GM23338 (cell line): ENCODE measurements around the gene ZNF536. TPM values are rescaled to one million over a fixed set of nuclear protein-coding genes. Genes with fewer than 3 reads are reported as not detected.

Source experiments
- ATAC-seq: fragments of 200-7000 bp; cut with Tn5 transposase; 3 replicates; pipeline ENCODE4 v1.9.1; 2020
- DNase-seq: peaks from one replicate; pipeline ENCODE4 v3.0.0-alpha.2; 2015; ENCODE audit warnings: low spot score
- H2AFZ ChIP-seq: fragments of 200-600 bp; sonication (generic); 2 replicates; pipeline ENCODE4 v1.8.0; 2016; ENCODE audit warnings: antibody characterized with exemption, mild to moderate bottlenecking, moderate library complexity
- H3F3A ChIP-seq: fragments of 200-600 bp; sonication (generic); replicated peaks from 2 replicates; pipeline ENCODE4 v1.8.0; 2017; ENCODE audit warnings: antibody characterized with exemption, mixed run types, low read depth
- H3K27ac ChIP-seq: fragments of 200-600 bp; sonication (generic); 2 replicates; pipeline ENCODE4 v1.6.1; 2016; ENCODE audit warnings: low read depth
- H3K27me3 ChIP-seq: fragments of 200-600 bp; sonication (generic); 2 replicates; pipeline ENCODE4 v1.8.0; 2016; ENCODE audit warnings: mild to moderate bottlenecking, mixed run types, moderate library complexity; ENCODE audit not compliant: insufficient read depth
- H3K36me3 ChIP-seq: fragments of 200-600 bp; sonication (generic); 2 replicates; pipeline ENCODE4 v1.8.0; 2016; ENCODE audit warnings: mild to moderate bottlenecking; ENCODE audit not compliant: insufficient read depth
- H3K4me1 ChIP-seq: fragments of 200-600 bp; sonication (generic); 2 replicates; pipeline ENCODE4 v1.8.0; 2016; ENCODE audit warnings: mild to moderate bottlenecking, moderate library complexity; ENCODE audit not compliant: insufficient read depth
- H3K4me2 ChIP-seq: fragments of 200-600 bp; sonication (generic); 2 replicates; pipeline ENCODE4 v1.7.1; 2017; ENCODE audit warnings: mixed run types
- H3K4me3 ChIP-seq: fragments of 200-600 bp; sonication (generic); 2 replicates; pipeline ENCODE4 v1.6.1; 2016; ENCODE audit warnings: mixed run types
- H3K79me2 ChIP-seq: fragments of 200-600 bp; sonication (generic); replicated peaks from 2 replicates; pipeline ENCODE4 v1.8.0; 2017; ENCODE audit warnings: mild to moderate bottlenecking; ENCODE audit not compliant: insufficient read depth
- H3K9me2 ChIP-seq: fragments of 200-600 bp; sonication (generic); 2 replicates; pipeline ENCODE4 v1.8.0; 2017; ENCODE audit not compliant: insufficient read depth
- H4K20me1 ChIP-seq: fragments of 200-600 bp; sonication (generic); replicated peaks from 2 replicates; pipeline ENCODE4 v1.8.0; 2017; ENCODE audit warnings: mild to moderate bottlenecking; ENCODE audit not compliant: insufficient read depth
- H3K27ac Mint-ChIP-seq: 2 replicates; pipeline ENCODE4 v1.8.0; 2020; ENCODE audit warnings: inconsistent platforms, mild to moderate bottlenecking, moderate library complexity, mixed read lengths
- H3K27me3 Mint-ChIP-seq: 3 replicates; pipeline ENCODE4 v1.8.0; 2022; ENCODE audit warnings: low read depth, mild to moderate bottlenecking, moderate library complexity, mixed read lengths, inconsistent platforms; ENCODE audit not compliant: insufficient read depth, poor library complexity
- H3K36me3 Mint-ChIP-seq: 3 replicates; pipeline ENCODE4 v1.8.0; 2021; ENCODE audit warnings: low read depth, mild to moderate bottlenecking, inconsistent platforms, moderate library complexity, mixed read lengths
- H3K4me1 Mint-ChIP-seq: 3 replicates; pipeline ENCODE4 v1.8.0; 2020; ENCODE audit warnings: mild to moderate bottlenecking, inconsistent platforms, mixed read lengths
- H3K4me3 Mint-ChIP-seq: 3 replicates; pipeline ENCODE4 v1.8.0; 2021; ENCODE audit warnings: moderate library complexity, mild to moderate bottlenecking, inconsistent platforms, mixed read lengths
- H3K9me3 Mint-ChIP-seq: 3 replicates; pipeline ENCODE4 v1.8.0; 2020; ENCODE audit warnings: moderate library complexity, mild to moderate bottlenecking, inconsistent platforms, mixed read lengths
- CTCF ChIP-seq, 2 experiments: fragments of 200-600 bp in 1 of 2; sonication (generic) in 1 of 2; conservative IDR thresholded peaks; 2 replicates each; pipeline versions ENCODE4 v1.5.1 to v1.6.1; 2016 to 2017; ENCODE audit warnings: antibody characterized with exemption in 2 of 2, low read depth in 2 of 2, mild to moderate bottlenecking in 2 of 2, moderate library complexity in 1 of 2
- ETS1 ChIP-seq: IDR thresholded peaks from 2 replicates; pipeline ENCODE4 v1.6.1; 2016; ENCODE audit warnings: antibody characterized with exemption
- EZH2 ChIP-seq: fragments of 200-600 bp; sonication (generic); IDR thresholded peaks from one replicate; pipeline ENCODE4 v1.8.0; 2017; ENCODE audit warnings: antibody characterized with exemption, mild to moderate bottlenecking, low read depth; ENCODE audit not compliant: unreplicated experiment
- EZH2phosphoT487 ChIP-seq: fragments of 200-600 bp; sonication (generic); IDR thresholded peaks from one replicate; pipeline ENCODE4 v1.8.1; 2018; ENCODE audit warnings: antibody characterized with exemption; ENCODE audit not compliant: unreplicated experiment
- JUNB ChIP-seq: IDR thresholded peaks from one replicate; pipeline ENCODE4 v1.6.1; 2016; ENCODE audit warnings: antibody characterized with exemption; ENCODE audit not compliant: unreplicated experiment
- NANOG ChIP-seq: IDR thresholded peaks from 2 replicates; pipeline ENCODE4 v1.6.1; 2016; ENCODE audit warnings: antibody characterized with exemption, borderline replicate concordance
- POLR2AphosphoS5 ChIP-seq: IDR thresholded peaks from 2 replicates; pipeline ENCODE4 v1.6.1; 2016; ENCODE audit warnings: antibody characterized with exemption, low read depth
- STAT1 ChIP-seq: IDR thresholded peaks from one replicate; pipeline ENCODE4 v1.6.1; 2016; ENCODE audit warnings: antibody characterized with exemption; ENCODE audit not compliant: unreplicated experiment
- ZNF114 ChIP-seq: fragments of 250-450 bp; sonication (Bioruptor Pico); IDR thresholded peaks from 2 replicates; pipeline ENCODE4 v1.5.0; 2020; ENCODE audit warnings: mild to moderate bottlenecking, moderate library complexity
- ZNF331 ChIP-seq: fragments of 250-450 bp; sonication (Bioruptor Pico); IDR thresholded peaks from 2 replicates; pipeline ENCODE4 v1.5.0; 2020; ENCODE audit warnings: low read depth, mild to moderate bottlenecking, moderate library complexity
- ZNF462 ChIP-seq: fragments of 250-450 bp; sonication (Bioruptor Pico); IDR thresholded peaks from 2 replicates; pipeline ENCODE4 v1.5.0; 2020; ENCODE audit warnings: mild to moderate bottlenecking, moderate library complexity
- polyA plus RNA-seq: library from polyadenylated mRNA; unstranded; fragments of >200 nt; fragmentation: Nextera tagmentation; extraction: Ambion mirVana; gene quantifications from 2 replicates; pipeline ENCODE4 v1.2.1, GENCODE V29; 2016
- total RNA-seq: library from RNA; depleted of rRNA; stranded (reverse); fragments of >200 nt; shearing (Covaris generic); gene quantifications from 2 replicates; pipeline ENCODE4 v1.2.3, GENCODE V29; 2014

ZNF536 gene
- total and polyA plus RNA-seq, 2 experiments from 2014 or later, result 0.07 TPM; not detected in 1

- H3K4me3 Mint-ChIP-seq, result no peak overlapping the region
- Histone ChIP-seq H4K20me1 (no peaks in the 10 kb centered on the region), H3K27me3 (no peaks in the 10 kb centered on the region), H3K79me2 (no peaks in the 10 kb centered on the region), H3K36me3 (no peaks in the 10 kb centered on the region), H3K4me2 (0 out of 2 replicates have a peak overlapping the region, but pooled peaks have one; percentile 39), H3F3A (no peaks in the 10 kb centered on the region), H3K4me1 (no peaks in the 10 kb centered on the region; the same call in 1 of the 2 replicates), H3K4me3 (no peak overlapping the region), H3K9me2 (0 out of 2 replicates have a peak, but pooled peaks cover 5% of the 10 kb centered on the region), H3K27ac (no peak overlapping the region), H2AFZ (no peak overlapping the region)
- no peaks in the 10 kb centered on the region for H3K36me3 Mint-ChIP-seq
- TF ChIP-seq CTCF (conservative IDR thresholded peaks at IDR 0.05; ENCODE audit: low read depth in 2 of 2) (no peak), EZH2 (no peak)
- H3K9me3 Mint-ChIP-seq, result no peaks in the 10 kb centered on the region; the same call in 2 of the 3 replicates
- ATAC-seq, result no peak
- peak; percentile 21 for DNase-seq
- no peak overlapping the region for H3K27ac Mint-ChIP-seq
- peaks cover 5% of the 10 kb centered on the region for H3K27me3 Mint-ChIP-seq
- peaks cover 17% of the 10 kb centered on the region for H3K4me1 Mint-ChIP-seq
These were observed 150.2 kb downstream of the ZNF536 start for GRCh38 chr19:30522341-30522740.

- Histone ChIP-seq H3K27me3 (no peaks in the 10 kb centered on the region), H3K79me2 (no peaks in the 10 kb centered on the region), H3K4me3 (no peak overlapping the region), H3F3A (no peaks in the 10 kb centered on the region), H3K9me2 (0 out of 2 replicates have a peak, but pooled peaks cover 5% of the 10 kb centered on the region), H3K4me1 (no peaks in the 10 kb centered on the region; the same call in 1 of the 2 replicates), H3K27ac (no peak overlapping the region), H3K36me3 (no peaks in the 10 kb centered on the region), H4K20me1 (no peaks in the 10 kb centered on the region), H2AFZ (no peak overlapping the region), H3K4me2 (no peak overlapping the region)
- no peaks in the 10 kb centered on the region for H3K36me3 Mint-ChIP-seq
- H3K9me3 Mint-ChIP-seq, result no peaks in the 10 kb centered on the region; the same call in 2 of the 3 replicates
- peaks cover 7% of the 10 kb centered on the region for H3K27me3 Mint-ChIP-seq
- H3K4me3 Mint-ChIP-seq, result no peak overlapping the region
- ATAC-seq (no peak), DNase-seq (no peak)
- peaks cover 17% of the 10 kb centered on the region for H3K4me1 Mint-ChIP-seq
- H3K27ac Mint-ChIP-seq, result no peak overlapping the region
- TF ChIP-seq JUNB (no peak), EZH2 (no peak), NANOG (no peak), EZH2phosphoT487 (no peak), CTCF (conservative IDR thresholded peaks at IDR 0.05; ENCODE audit: low read depth in 2 of 2) (no peak), ZNF114 (CRISPR knock-in tag) (no peak), ETS1 (no peak), ZNF331 (CRISPR knock-in tag) (no peak), POLR2AphosphoS5 (no peak), ZNF462 (CRISPR knock-in tag) (no peak), STAT1 (no peak)
These were observed 151.6 kb downstream of the ZNF536 start for GRCh38 chr19:30523791-30524190.
